Nephron (organoid): ENCODE data around the gene DHRSX.
"Not testable (repeated sequence)": the region's sequence is repeated elsewhere in the genome, so short reads cannot be mapped to it uniquely, and the experiment has no call there.

ENCODE experiments used
- H3K27ac Mint-ChIP-seq, 3 experiments: 2 replicates each; pipeline ENCODE4 v1.8.0; 2020; ENCODE audit warnings: mixed read lengths in 3 of 3, mild to moderate bottlenecking in 2 of 3, moderate library complexity in 1 of 3
- H3K27me3 Mint-ChIP-seq: 2 replicates; pipeline ENCODE4 v1.8.0; 2021; ENCODE audit warnings: low read depth, mild to moderate bottlenecking, moderate library complexity, mixed read lengths
- H3K36me3 Mint-ChIP-seq: 2 replicates; pipeline ENCODE4 v1.8.0; 2020; ENCODE audit warnings: low read depth, mixed read lengths
- H3K4me1 Mint-ChIP-seq: 2 replicates; pipeline ENCODE4 v1.8.0; 2020; ENCODE audit warnings: mixed read lengths
- H3K4me3 Mint-ChIP-seq, 3 experiments: 2 replicates each; pipeline ENCODE4 v1.8.0; 2020; ENCODE audit warnings: mild to moderate bottlenecking in 3 of 3, mixed read lengths in 3 of 3, moderate library complexity in 2 of 3
- H3K9me3 Mint-ChIP-seq: 2 replicates; pipeline ENCODE4 v1.8.0; 2020; ENCODE audit warnings: mixed read lengths
- CTCF ChIP-seq, 3 experiments: fragments of 200-600 bp; sonication (generic); IDR thresholded peaks; one replicate each; pipeline ENCODE4 v1.5.0; 2021; ENCODE audit warnings: antibody characterized with exemption in 3 of 3; ENCODE audit not compliant: unreplicated experiment in 3 of 3

The DHRSX gene

DNA sequence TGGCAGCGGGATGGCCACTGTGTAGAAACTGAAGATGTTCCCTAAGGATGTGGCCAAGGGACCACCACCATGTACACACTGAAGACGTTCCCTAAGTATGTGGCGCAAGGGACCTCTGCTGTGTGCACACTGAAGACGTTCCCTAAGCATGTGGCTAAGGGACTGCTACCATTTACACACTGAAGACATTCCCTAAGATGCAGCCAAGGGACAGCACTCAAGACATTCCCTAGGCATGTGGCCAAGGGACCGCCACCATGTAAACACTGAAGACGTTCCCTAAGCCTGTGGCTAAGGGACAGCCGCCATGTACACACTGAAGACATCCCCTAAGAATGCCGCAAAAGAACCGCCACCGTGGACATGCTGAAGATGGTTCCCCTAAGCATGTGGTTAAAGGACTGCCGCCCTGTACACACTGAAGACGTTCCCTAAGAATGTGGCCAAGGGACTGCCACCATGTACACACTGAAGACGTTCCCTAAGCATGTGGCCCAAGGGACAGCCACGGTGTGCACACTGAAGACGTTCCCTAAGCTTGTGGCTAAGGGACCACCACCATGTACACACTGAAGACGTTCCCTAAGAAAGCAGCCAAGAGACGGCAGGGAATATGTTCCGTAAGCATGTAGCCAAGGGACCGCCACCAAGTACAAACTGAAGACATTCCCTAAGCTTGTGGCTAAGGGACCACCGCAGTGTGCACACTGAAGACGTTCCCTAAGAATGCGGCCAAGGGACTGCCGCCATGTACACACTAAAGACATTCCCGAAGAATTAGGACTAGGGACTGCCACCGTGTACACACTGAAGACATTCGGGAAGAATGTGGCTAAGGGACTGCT is 43.3 kb downstream of the DHRSX start:
- no peak for TF ChIP-seq CTCF (IDR thresholded peaks at IDR 0.05; ENCODE audit: unreplicated experiment in 3 of 3)
- H3K27ac Mint-ChIP-seq: no peak overlapping the region
- no peak overlapping the region for H3K4me3 Mint-ChIP-seq
- peaks cover 7% of the 10 kb centered on the region for H3K4me1 Mint-ChIP-seq
- no peaks in the 10 kb centered on the region for H3K9me3 Mint-ChIP-seq
- H3K27me3 Mint-ChIP-seq: no peaks in the 10 kb centered on the region
- peaks cover 18% of the 10 kb centered on the region for H3K36me3 Mint-ChIP-seq

DNA sequence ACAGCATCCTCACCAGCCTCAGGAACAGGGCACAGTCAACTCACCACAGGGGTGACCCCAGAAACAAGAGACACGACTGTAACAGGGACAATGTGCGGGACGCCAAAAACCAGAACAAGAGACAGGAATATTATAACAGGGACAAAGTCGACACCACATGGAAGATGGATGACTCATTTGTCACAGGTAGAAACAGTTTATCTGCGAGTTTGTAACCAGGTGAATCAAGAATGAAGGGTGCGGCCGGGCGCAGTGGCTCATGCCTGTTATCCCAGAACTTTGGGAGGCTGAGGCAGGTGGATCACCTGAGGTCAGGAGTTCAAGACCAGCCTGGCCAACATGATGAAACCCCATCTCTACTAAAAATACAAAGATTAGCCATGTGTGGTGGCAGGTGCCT is 44.7 kb downstream of the DHRSX start:
- not testable (repeated sequence) for H3K4me3 Mint-ChIP-seq, H3K27me3 Mint-ChIP-seq, H3K9me3 Mint-ChIP-seq

DNA sequence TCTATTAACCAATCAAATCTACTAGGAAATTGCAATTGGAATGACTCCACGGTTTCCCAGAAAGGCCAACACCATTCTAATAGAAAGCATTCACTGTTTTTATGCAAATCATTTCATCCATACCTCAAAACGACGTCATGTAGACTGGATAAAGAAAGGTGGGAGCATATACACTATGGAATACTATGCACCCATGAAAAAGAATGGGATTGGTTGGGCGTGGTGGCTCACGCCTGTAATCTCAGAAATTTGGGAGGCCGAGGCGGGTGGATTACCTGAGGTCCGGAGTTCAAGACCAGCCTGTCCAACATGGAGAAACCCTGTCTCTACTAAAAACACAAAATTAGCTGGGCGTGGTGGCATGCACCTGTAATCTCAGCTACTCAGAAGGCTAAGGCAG is 46.2 kb downstream of the DHRSX start:
- H3K4me3 Mint-ChIP-seq, H3K27ac Mint-ChIP-seq, H3K9me3 Mint-ChIP-seq, H3K27me3 Mint-ChIP-seq: not testable (repeated sequence)
- peaks cover 18% of the 10 kb centered on the region for H3K4me1 Mint-ChIP-seq
- H3K36me3 Mint-ChIP-seq: peaks cover 30% of the 10 kb centered on the region

More for the DNA sequence above, 44.7 kb downstream of the DHRSX start:
- H3K4me1 Mint-ChIP-seq, H3K27ac Mint-ChIP-seq: not testable (repeated sequence)
- peaks cover 27% of the 10 kb centered on the region for H3K36me3 Mint-ChIP-seq

DNA sequence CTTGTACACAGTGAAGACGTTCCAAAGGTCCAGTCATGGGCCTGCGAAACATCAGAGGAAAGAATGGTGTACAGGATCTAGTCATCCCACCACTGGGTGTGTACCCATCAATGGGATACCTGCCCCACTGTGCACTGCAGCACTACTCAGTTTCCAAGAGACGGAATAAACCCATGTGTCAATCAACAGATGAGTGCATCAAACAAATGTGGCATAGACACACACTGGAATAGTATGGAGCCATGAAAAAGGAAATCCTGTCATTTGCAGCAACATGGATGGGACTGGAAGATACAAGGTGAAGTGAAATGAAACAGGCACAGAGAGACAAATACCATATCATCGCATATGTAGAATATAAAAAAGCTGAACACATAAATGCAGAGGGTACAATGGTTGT is 48.0 kb downstream of the DHRSX start:
- H3K36me3 Mint-ChIP-seq: peaks cover 32% of the 10 kb centered on the region
- no peak for TF ChIP-seq CTCF (IDR thresholded peaks at IDR 0.05; ENCODE audit: unreplicated experiment in 3 of 3)
- no peak overlapping the region for H3K27ac Mint-ChIP-seq
- no peak overlapping the region for H3K4me3 Mint-ChIP-seq
- H3K4me1 Mint-ChIP-seq: peaks cover 18% of the 10 kb centered on the region
- H3K9me3 Mint-ChIP-seq: no peaks in the 10 kb centered on the region
- no peaks in the 10 kb centered on the region for H3K27me3 Mint-ChIP-seq

DNA sequence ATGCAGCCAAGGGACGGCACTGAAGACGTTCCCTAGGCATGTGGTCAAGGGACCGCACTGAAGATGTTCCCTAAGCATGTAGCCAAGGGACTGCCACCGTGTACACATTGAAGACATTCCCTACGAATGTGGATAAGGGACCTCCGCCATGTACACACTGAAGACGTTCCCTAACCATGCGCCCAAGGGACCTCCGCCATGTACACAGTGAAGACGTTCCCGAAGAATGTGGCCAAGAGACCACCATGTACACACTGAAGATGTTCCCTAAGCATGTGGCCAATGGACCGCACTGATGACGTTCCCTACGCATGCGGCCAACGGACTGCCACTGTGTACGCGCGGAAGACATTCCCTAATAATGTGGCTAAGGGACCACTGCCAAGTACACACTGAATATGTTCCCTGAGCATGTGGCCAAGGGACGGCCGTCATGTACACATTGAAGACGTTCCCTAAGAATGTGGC is 48.4 kb downstream of the DHRSX start:
- Mint-ChIP-seq H3K4me3 (no peak overlapping the region), H3K27me3 (no peaks in the 10 kb centered on the region), H3K27ac (no peak overlapping the region), H3K9me3 (no peaks in the 10 kb centered on the region), H3K4me1 (peaks cover 18% of the 10 kb centered on the region), H3K36me3 (peaks cover 33% of the 10 kb centered on the region)
- TF ChIP-seq CTCF (IDR thresholded peaks at IDR 0.05; ENCODE audit: unreplicated experiment in 3 of 3): no peak

- H3K27me3 Mint-ChIP-seq: no peaks in the 10 kb centered on the region
Observed at GRCh38 chrX:2451501-2452316, 49.1 kb downstream of the DHRSX start.

More at GRCh38 chrX:2451501-2452316, 49.1 kb downstream of the DHRSX start:
- H3K9me3 Mint-ChIP-seq: no peaks in the 10 kb centered on the region
- peak overlapping the region; percentile 4 to 78 (median 46) for H3K27ac Mint-ChIP-seq
- no peak overlapping the region for H3K4me3 Mint-ChIP-seq
- no peak for TF ChIP-seq CTCF (IDR thresholded peaks at IDR 0.05; ENCODE audit: unreplicated experiment in 3 of 3)
- H3K4me1 Mint-ChIP-seq: peaks cover 18% of the 10 kb centered on the region
- H3K36me3 Mint-ChIP-seq: peaks cover 37% of the 10 kb centered on the region
